IMR-90 (cell line): ENCODE data around the gene DNAJC11. TPM values are rescaled to one million over a fixed set of nuclear protein-coding genes. Genes with fewer than 3 reads are reported as not detected.

Experiments
- ATAC-seq: fragments of 200-7000 bp; cut with Tn5 transposase; 2 replicates; pipeline ENCODE4 v1.9.1; 2020; ENCODE audit warnings: low read depth, mild to moderate bottlenecking, moderate library complexity
- BruUV-seq: library from RNA; stranded (reverse); fragments of 400-500 nt; replicated peaks from 2 replicates; lab custom pipeline; 2021; lab: Mats Ljungman, UMichigan
- CTCF ChIA-PET: fragments of 300-600 bp; formaldehyde crosslinking; extraction: SDS; loops from one replicate; lab custom pipeline; 2021; ENCODE audit warnings: antibody characterized with exemption; lab: Yijun Ruan, JAX
- POLR2A ChIA-PET: fragments of 300-600 bp; sonication (Branson Sonifier 250); formaldehyde crosslinking; loops from one replicate; lab custom pipeline; 2022; ENCODE audit warnings: antibody characterized with exemption; ENCODE audit not compliant: unreplicated experiment; lab: Charles Lee
- DNase-seq: peaks from one replicate; pipeline ENCODE4 v3.0.0; 2013
- H2AFZ ChIP-seq: replicated peaks from 2 replicates; pipeline ENCODE3; 2013; ENCODE audit warnings: low read length, mild to moderate bottlenecking; ENCODE audit not compliant: poor library complexity
- H2AK5ac ChIP-seq: 2 replicates; pipeline ENCODE4 v1.6.1; 2013; ENCODE audit warnings: low read depth, low read length, inconsistent platforms
- H2AK9ac ChIP-seq: replicated peaks from 2 replicates; pipeline ENCODE3; 2013; ENCODE audit warnings: mild to moderate bottlenecking, low read depth, low read length, moderate library complexity; ENCODE audit not compliant: poor library complexity
- H2BK120ac ChIP-seq: 2 replicates; pipeline ENCODE4 v1.6.1; 2013; ENCODE audit warnings: low read depth, low read length, inconsistent platforms
- H2BK15ac ChIP-seq: 3 replicates; pipeline ENCODE4 v1.6.1; 2013; ENCODE audit warnings: low read depth, low read length, inconsistent platforms
- H2BK20ac ChIP-seq: 2 replicates; pipeline ENCODE4 v1.6.1; 2013; ENCODE audit warnings: low read depth, mild to moderate bottlenecking, inconsistent platforms, low read length, moderate library complexity
- H2BK5ac ChIP-seq: 2 replicates; pipeline ENCODE4 v1.6.1; 2013; ENCODE audit warnings: mild to moderate bottlenecking, low read depth, low read length, inconsistent platforms; ENCODE audit not compliant: poor library complexity, severe bottlenecking
- H3K14ac ChIP-seq: replicated peaks from 2 replicates; pipeline ENCODE4 v1.6.1; 2013; ENCODE audit warnings: low read depth, low read length, inconsistent platforms
- H3K18ac ChIP-seq: 2 replicates; pipeline ENCODE4 v1.6.1; 2013; ENCODE audit warnings: low read depth, low read length, control low read depth
- H3K23ac ChIP-seq: 2 replicates; pipeline ENCODE4 v1.6.1; 2013; ENCODE audit warnings: low read depth, low read length, inconsistent platforms
- H3K27ac ChIP-seq: 2 replicates; pipeline ENCODE4 v1.5.1; 2013; ENCODE audit warnings: mild to moderate bottlenecking, control low read depth, low read length; ENCODE audit not compliant: insufficient read depth
- H3K27me3 ChIP-seq: 2 replicates; pipeline ENCODE4 v1.6.1; 2013; ENCODE audit warnings: low read length; ENCODE audit not compliant: control insufficient read depth, insufficient read depth
- H3K36me3 ChIP-seq: 2 replicates; pipeline ENCODE4 v1.6.1; 2013; ENCODE audit warnings: low read length, mixed read lengths; ENCODE audit not compliant: control insufficient read depth, insufficient read depth
- H3K4ac ChIP-seq: 2 replicates; pipeline ENCODE4 v1.6.1; 2013; ENCODE audit warnings: low read depth, low read length, inconsistent platforms
- H3K4me1 ChIP-seq: 2 replicates; pipeline ENCODE4 v1.6.1; 2013; ENCODE audit warnings: low read length, mixed read lengths; ENCODE audit not compliant: control insufficient read depth, insufficient read depth
- H3K4me2 ChIP-seq: 2 replicates; pipeline ENCODE4 v1.6.1; 2013; ENCODE audit warnings: low read depth, mild to moderate bottlenecking, control low read depth, low read length, moderate library complexity
- H3K4me3 ChIP-seq: 2 replicates; pipeline ENCODE4 v1.5.1; 2013; ENCODE audit warnings: low read depth, mild to moderate bottlenecking, control low read depth, low read length, moderate library complexity; ENCODE audit not compliant: insufficient read depth
- H3K56ac ChIP-seq: 2 replicates; pipeline ENCODE4 v1.6.1; 2013; ENCODE audit warnings: low read length, inconsistent platforms; ENCODE audit not compliant: insufficient read depth; ENCODE audit errors: extremely low read depth
- H3K79me1 ChIP-seq, 2 experiments: 2 replicates each; pipeline ENCODE4 v1.6.1; 2013; ENCODE audit warnings: low read length in 2 of 2, inconsistent platforms in 1 of 2, low read depth in 1 of 2
- H3K9ac ChIP-seq: 2 replicates; pipeline ENCODE4 v1.6.1; 2013; ENCODE audit warnings: low read depth, low read length, control low read depth
- H3K9me1 ChIP-seq: 2 replicates; pipeline ENCODE4 v1.6.1; 2013; ENCODE audit warnings: low read length, inconsistent platforms; ENCODE audit not compliant: insufficient read depth
- H3K9me3 ChIP-seq: 2 replicates; pipeline ENCODE4 v1.6.1; 2013; ENCODE audit warnings: low read length; ENCODE audit not compliant: control insufficient read depth, insufficient read depth
- H4K20me1 ChIP-seq: 2 replicates; pipeline ENCODE4 v1.6.1; 2013; ENCODE audit warnings: low read length, inconsistent platforms; ENCODE audit not compliant: insufficient read depth
- H4K5ac ChIP-seq: 2 replicates; pipeline ENCODE4 v1.6.1; 2013; ENCODE audit warnings: mild to moderate bottlenecking, low read depth, low read length, control low read depth
- H4K8ac ChIP-seq, 2 experiments: 2 replicates each; pipeline ENCODE4 v1.6.1; 2013; ENCODE audit warnings: low read depth in 2 of 2, low read length in 2 of 2, control low read depth in 1 of 2, inconsistent platforms in 1 of 2
- H4K91ac ChIP-seq: 2 replicates; pipeline ENCODE4 v1.6.1; 2013; ENCODE audit warnings: low read depth, low read length, inconsistent platforms; ENCODE audit not compliant: insufficient read depth
- CEBPB ChIP-seq: IDR thresholded peaks from 2 replicates; pipeline ENCODE4 v1.6.1; 2012; ENCODE audit warnings: low read depth, low read length, improper control_type of control experiment
- CHD1 ChIP-seq: IDR thresholded peaks from 2 replicates; pipeline ENCODE4 v1.6.1; 2012; ENCODE audit warnings: low read depth, low read length, improper control_type of control experiment
- ELK1 ChIP-seq: fragments of 150-350 bp; IDR thresholded peaks from 2 replicates; pipeline ENCODE4 v1.6.1; 2016; ENCODE audit warnings: low read depth, mild to moderate bottlenecking, low read length, moderate library complexity, borderline replicate concordance
- FOS ChIP-seq: fragments of 150-350 bp; IDR thresholded peaks from 2 replicates; pipeline ENCODE4 v1.6.1; 2016; ENCODE audit warnings: low read depth, low read length
- MAZ ChIP-seq: IDR thresholded peaks from 2 replicates; pipeline ENCODE4 v1.6.1; 2012; ENCODE audit warnings: low read depth, mild to moderate bottlenecking, low read length, improper control_type of control experiment, moderate library complexity, borderline replicate concordance
- MXI1 ChIP-seq: IDR thresholded peaks from 2 replicates; pipeline ENCODE4 v1.6.1; 2012; ENCODE audit warnings: low read depth, mild to moderate bottlenecking, low read length, moderate library complexity, borderline replicate concordance
- POLR2A ChIP-seq: IDR thresholded peaks from 2 replicates; pipeline ENCODE4 v1.6.1; 2012; ENCODE audit warnings: mild to moderate bottlenecking, low read depth, low read length
- RFX5 ChIP-seq: IDR thresholded peaks from 2 replicates; pipeline ENCODE4 v1.8.0; 2012; ENCODE audit warnings: low read depth, mild to moderate bottlenecking, low read length, moderate library complexity
- USF2 ChIP-seq: fragments of 150-350 bp; IDR thresholded peaks from 2 replicates; pipeline ENCODE4 v1.6.1; 2017; ENCODE audit warnings: mild to moderate bottlenecking, antibody characterized with exemption, low read length, low read depth
- WGBS, 2 experiments: methylation state at CpG; one replicate each; pipeline versions ENCODE4 v1.1.5 to v1.1.7; 2013; ENCODE audit warnings: missing lambda C conversion rate in 2 of 2; ENCODE audit not compliant: insufficient read length in 1 of 2; ENCODE audit errors: extremely low coverage in 2 of 2; 5-methylcytosine and 5-hydroxymethylcytosine counted together
- dilution Hi-C: fragments of 300-500 bp; cut with HindIII; formaldehyde crosslinking; loops from one replicate; pipeline ENCODE4 v1.14.3; 2018; ENCODE audit warnings: low sequenced_read_pairs; ENCODE audit not compliant: unreplicated experiment
- in situ Hi-C: fragments of 300-500 bp; cut with MboI; formaldehyde crosslinking; loops from 3 replicates; pipeline ENCODE4 v1.14.3; 2019; ENCODE audit warnings: low sequenced_read_pairs, inconsistent platforms, mixed read lengths
- intact Hi-C: fragments of 100-400 bp; cut with micrococcal nuclease; formaldehyde crosslinking; loops from 2 replicates; pipeline ENCODE4 v1.10.0; 2022
- polyA plus RNA-seq, 3 experiments: library from polyadenylated mRNA; depleted of rRNA; stranded (reverse); fragments of >200 nt; gene quantifications; 2 replicates each; pipeline ENCODE4 v1.2.3, GENCODE V29; 2012; ENCODE audit warnings: low replicate concordance in 1 of 3
- total RNA-seq: library from RNA; depleted of rRNA; stranded (reverse); fragments of >200 nt; gene quantifications from 2 replicates; pipeline ENCODE4 v1.2.3, GENCODE V29; 2012

DNAJC11 gene
- total and polyA plus RNA-seq, 2 of the 4 experiments (the other 2 are of a cell fraction): 38.7 to 48.5 TPM

- peak; percentile 80 for TF ChIP-seq POLR2A
- no peak for TF ChIP-seq MXI1
- TF ChIP-seq CEBPB: no peak
- TF ChIP-seq CHD1: no peak
- peak; percentile 12; the same call in 1 of the 2 replicates for TF ChIP-seq MAZ
Observed at GRCh38 chr1:6603238-6603914, 98.2 kb downstream of the DNAJC11 start (continued).

- Histone ChIP-seq H2BK20ac (peak within 1 kb of the TSS; percentile 80), H3K27ac (peak within 1 kb of the TSS; percentile 95), H3K18ac (peak within 1 kb of the TSS; percentile 81), H3K23ac (peak within 1 kb of the TSS; percentile 98), H3K56ac (peak within 1 kb of the TSS; percentile 94), H3K27me3 (no peaks in the 10 kb centered on the region), H4K5ac (peak within 1 kb of the TSS; percentile 96), H3K4me3 (peak within 1 kb of the TSS; percentile 88), H2BK120ac (peak within 1 kb of the TSS; percentile 95), H2AFZ (peak within 1 kb of the TSS; percentile 96), H3K14ac (peak within 1 kb of the TSS; percentile 96), H2BK5ac (peak within 1 kb of the TSS; percentile 96), H3K79me1 (peaks cover 2 to 44% of the 10 kb centered on the region in 2 experiments; a peak in 3 of 4 replicates), H4K8ac (peak within 1 kb of the TSS; percentile 98), H3K4ac (peak within 1 kb of the TSS; percentile 85), H2BK15ac (peak within 1 kb of the TSS; percentile 89), H2AK9ac (peak within 1 kb of the TSS; percentile 100), H3K4me2 (peak within 1 kb of the TSS; percentile 75), H3K9ac (peak within 1 kb of the TSS; percentile 81), H3K9me1 (peaks cover 13% of the 10 kb centered on the region), H3K9me3 (no peaks in the 10 kb centered on the region), H2AK5ac (peak within 1 kb of the TSS; percentile 91), H3K4me1 (peaks cover 14% of the 10 kb centered on the region), H4K91ac (peak within 1 kb of the TSS; percentile 96), H3K36me3 (peaks cover 9% of the 10 kb centered on the region; the same call in 1 of the 2 replicates), H4K20me1 (peaks cover 42% of the 10 kb centered on the region)
- ChIA-PET POLR2A (no interaction called here), CTCF (interaction anchor here (0.7 kb wide), 1 partner anchor 21 kb away, joined by 5 read pairs; no protein-coding TSS in a partner anchor)
- dilution Hi-C loops (no loop called here), in situ Hi-C loops (no loop called here), intact Hi-C loops (no loop called here)
- DNase-seq (peak; percentile 86), ATAC-seq (peak; percentile 72)
- TF ChIP-seq POLR2A (peak; percentile 97), USF2 (no peak), CHD1 (no peak), FOS (peak; percentile 66), RFX5 (no peak), MAZ (peak; percentile 96), ELK1 (no peak)
- no TSS peak for BruUV-seq
- 0% methylated on average over 49 of the region's 84 CpGs; no CpG with 5 or more reads in 1 of the 2 experiments for WGBS, 2 experiments
Observed at GRCh38 chr1:6602669-6603237, 98.9 kb downstream of the DNAJC11 start, which contains the start of gene KLHL21. KLHL21 (minus strand) TSS chr1:6602869; CDS start chr1:6602817, 52 bp downstream.
